K562 (cell line): ENCODE data around the gene FAM83G. TPM values are rescaled to one million over a fixed set of nuclear protein-coding genes. Genes with fewer than 3 reads are reported as not detected.

ENCODE experiments used
- ATAC-seq: fragments of 200-7000 bp; cut with Tn5 transposase; 3 replicates; pipeline ENCODE4 v1.9.1; 2020; ENCODE audit warnings: moderate library complexity
- BruUV-seq: library from RNA; stranded (reverse); fragments of 400-500 nt; replicated peaks from 2 replicates; lab custom pipeline; 2021; lab: Mats Ljungman, UMichigan
- CTCF ChIA-PET: fragments of 300-600 bp; formaldehyde crosslinking; extraction: SDS; loops from one replicate; lab custom pipeline; 2021; ENCODE audit warnings: low intra/inter-chr PET ratio; lab: Yijun Ruan, JAX
- POLR2A ChIA-PET: fragments of 300-600, 350-650 bp; sonication (Branson Sonifier 250); formaldehyde crosslinking; extraction: SDS; loops from one replicate; lab custom pipeline; 2021; ENCODE audit warnings: antibody characterized with exemption, inconsistent platforms; lab: Yijun Ruan, JAX
- DNase-seq, 4 experiments: peaks; one replicate each; pipeline versions ENCODE4 v3.0.0 to v3.0.0-alpha.2; 2011 to 2018; ENCODE audit warnings: low spot score in 3 of 4, mixed read lengths in 3 of 4; ENCODE audit errors: extremely low read depth in 1 of 4
- FAIRE-seq: peaks from 2 replicates; lab custom pipeline; 2011; peaks lifted over from hg19 to GRCh38; lab: Jason Lieb, UNC
- H2AFZ ChIP-seq: 2 replicates; pipeline ENCODE4 v1.6.0; 2011; ENCODE audit warnings: low read depth, low read length, control low read depth, inconsistent platforms
- H3K27ac ChIP-seq: fragments of 200-600 bp; 3 replicates; pipeline ENCODE4 v1.8.0; 2011; ENCODE audit warnings: low read depth, mild to moderate bottlenecking, control low read depth, inconsistent platforms, low read length, moderate library complexity, mixed read lengths; ENCODE audit errors: extremely low read depth
- H3K27me3 ChIP-seq, 2 experiments: fragments of 300-600 bp in 1 of 2; 2 replicates in 1 of 2; 3 replicates in 1 of 2; pipeline versions ENCODE4 v1.6.0 to v1.8.0; 2011; ENCODE audit warnings: inconsistent platforms in 2 of 2, low read length in 2 of 2, mild to moderate bottlenecking in 1 of 2, mixed read lengths in 1 of 2, moderate library complexity in 1 of 2; ENCODE audit not compliant: control insufficient read depth in 2 of 2, insufficient read depth in 2 of 2
- H3K36me3 ChIP-seq: fragments of 300-600 bp; 3 replicates; pipeline ENCODE4 v1.8.0; 2011; ENCODE audit warnings: mild to moderate bottlenecking, low read length, inconsistent platforms; ENCODE audit not compliant: control insufficient read depth, insufficient read depth
- H3K4me1 ChIP-seq, 2 experiments: fragments of 200-600 bp in 1 of 2; replicated peaks in 1 of 2; 2 replicates in 1 of 2; 3 replicates in 1 of 2; pipeline versions ENCODE4 v1.5.1 to v1.8.0; 2011; ENCODE audit warnings: inconsistent platforms in 2 of 2, low read length in 2 of 2, mild to moderate bottlenecking in 1 of 2, mixed read lengths in 1 of 2, moderate library complexity in 1 of 2; ENCODE audit not compliant: control insufficient read depth in 2 of 2, insufficient read depth in 2 of 2
- H3K4me2 ChIP-seq: 2 replicates; pipeline ENCODE4 v1.6.1; 2011; ENCODE audit warnings: low read length, control low read depth, inconsistent platforms, mixed read lengths; ENCODE audit not compliant: insufficient read depth
- H3K4me3 ChIP-seq: fragments of 200-600 bp; sonication (generic), shearing (Covaris generic); 2 replicates; pipeline ENCODE4 v1.5.1; 2016; ENCODE audit warnings: control low read depth, inconsistent platforms
- H3K79me2 ChIP-seq: fragments of 200-600 bp; 3 replicates; pipeline ENCODE4 v1.8.0; 2011; ENCODE audit warnings: low read length, inconsistent platforms; ENCODE audit not compliant: control insufficient read depth, insufficient read depth
- H3K9ac ChIP-seq, 2 experiments: 2 replicates each; pipeline versions ENCODE4 v1.6.0 to v1.6.1; 2011; ENCODE audit warnings: low read depth in 2 of 2, low read length in 2 of 2, control low read depth in 1 of 2, inconsistent platforms in 1 of 2, mild to moderate bottlenecking in 1 of 2, mixed read lengths in 1 of 2; ENCODE audit not compliant: insufficient read depth in 1 of 2
- H3K9me1 ChIP-seq: one replicate; pipeline ENCODE4 v1.6.0; 2011; ENCODE audit warnings: inconsistent platforms, mild to moderate bottlenecking, low read length, moderate library complexity; ENCODE audit not compliant: control insufficient read depth, insufficient read depth
- H3K9me3 ChIP-seq: replicated peaks from 2 replicates; pipeline ENCODE4 v1.5.1; 2011; ENCODE audit warnings: low read depth, low read length, inconsistent platforms; ENCODE audit not compliant: control insufficient read depth, insufficient read depth
- H4K20me1 ChIP-seq: replicated peaks from 2 replicates; pipeline ENCODE4 v1.6.1; 2011; ENCODE audit warnings: low read length, inconsistent platforms, mixed read lengths; ENCODE audit not compliant: control insufficient read depth, insufficient read depth
- GABPB1 ChIP-seq: sonication (generic); formaldehyde crosslinking; IDR thresholded peaks from 2 replicates; pipeline ENCODE4 v1.8.0; 2022; ENCODE audit warnings: mild to moderate bottlenecking, missing genetic modification reagents
- HEY1 ChIP-seq: fragments of 250-450 bp; sonication (Bioruptor Pico); IDR thresholded peaks from 2 replicates; pipeline ENCODE4 v1.5.0; 2020; ENCODE audit warnings: mild to moderate bottlenecking, moderate library complexity, borderline replicate concordance
- KLF13 ChIP-seq: fragments of 450-650 bp; IDR thresholded peaks from 2 replicates; pipeline ENCODE4 v1.6.1; 2016; ENCODE audit warnings: missing genetic modification characterization, low read depth, mild to moderate bottlenecking, missing compliant biosample characterization, moderate library complexity, borderline replicate concordance
- MCM2 ChIP-seq: fragments of 450-650 bp; IDR thresholded peaks from 2 replicates; pipeline ENCODE4 v1.6.1; 2017; ENCODE audit warnings: low read depth, mild to moderate bottlenecking
- MYC ChIP-seq, 2 experiments: fragments of 250-450 bp in 1 of 2; sonication (Bioruptor Pico) in 1 of 2; IDR thresholded peaks; 2 replicates each; pipeline versions ENCODE4 v1.5.1 to v1.6.1; 2012 to 2021; ENCODE audit warnings: low read depth in 2 of 2, borderline replicate concordance in 1 of 2, improper control_type of control experiment in 1 of 2, low read length in 1 of 2, mild to moderate bottlenecking in 1 of 2, moderate library complexity in 1 of 2
- PTRF ChIP-seq: fragments of 450-650 bp; IDR thresholded peaks from 2 replicates; pipeline ENCODE4 v1.6.1; 2016; ENCODE audit warnings: mild to moderate bottlenecking, missing genetic modification characterization, missing compliant biosample characterization
- TFAM ChIP-seq: fragments of 250-450 bp; sonication (Bioruptor Pico); conservative IDR thresholded peaks from 2 replicates; pipeline ENCODE4 v1.5.0; 2021; ENCODE audit warnings: mild to moderate bottlenecking, moderate library complexity
- ZNF165 ChIP-seq: fragments of 250-450 bp; sonication (Bioruptor Pico); IDR thresholded peaks from 2 replicates; pipeline ENCODE4 v1.4.0; 2020; ENCODE audit warnings: borderline replicate concordance
- WGBS: fragments of 100-300 bp; shearing (Covaris generic); methylation state at CpG from one replicate; pipeline ENCODE4 v1.1.6; 2016; ENCODE audit warnings: low coverage, mixed read lengths; ENCODE audit not compliant: insufficient coverage; ENCODE audit errors: missing lambda C conversion rate; 5-methylcytosine and 5-hydroxymethylcytosine counted together
- in situ Hi-C: fragments of 300-500 bp; cut with MboI; formaldehyde crosslinking; loops from 4 replicates; pipeline ENCODE4 v1.15.0; 2018; ENCODE audit warnings: inconsistent platforms, mixed read lengths
- intact Hi-C: fragments of 100-400 bp; cut with micrococcal nuclease; formaldehyde crosslinking; loops from 2 replicates; pipeline ENCODE4 v1.14.2; 2022
- polyA plus RNA-seq, 8 experiments: library from polyadenylated mRNA; depleted of rRNA in 4 of 8; stranded (reverse) in 5 of 8; unstranded in 3 of 8; fragments of >200 nt; fragmentation: Nextera tagmentation in 2 of 8; fragmentation: Illumina TruSeq in 1 of 8; extraction: Ambion mirVana in 2 of 8; extraction: Trizol in 1 of 8; gene quantifications; 2 replicates each; pipeline versions ENCODE4 v1.2.1 to v1.2.3, GENCODE V29; 2011 to 2014; ENCODE audit warnings: inconsistent platforms in 1 of 8, missing spikeins in 1 of 8
- total RNA-seq, 7 experiments: library from RNA; depleted of rRNA in 6 of 7; stranded (reverse); fragments of >200 nt in 6 of 7; fragmentation: Illumina TruSeq in 2 of 7; extraction: Trizol in 2 of 7; gene quantifications; 2 replicates each; pipeline versions ENCODE4 v1.2.1 to v1.2.3, GENCODE V29; 2011 to 2021; ENCODE audit warnings: low replicate concordance in 1 of 7
- TF ChIP-seq, protein P1 (sequence below): fragments of 450-650 bp; IDR thresholded peaks from 2 replicates; pipeline ENCODE4 v1.7.1; 2018; ENCODE audit warnings: mild to moderate bottlenecking, low read depth; ENCODE audit not compliant: partially characterized antibody
- TF ChIP-seq, protein P2 (sequence below): IDR thresholded peaks from 2 replicates; pipeline ENCODE4 v1.6.1; 2011; ENCODE audit not compliant: insufficient read length; ENCODE audit errors: extremely low read depth
- TF ChIP-seq, protein P3 (sequence below): fragments of 450-650 bp; IDR thresholded peaks from 2 replicates; pipeline ENCODE4 v1.6.1; 2017; ENCODE audit warnings: antibody characterized with exemption, mild to moderate bottlenecking
- TF ChIP-seq, protein P4 (sequence below): fragments of 250-450 bp; sonication (Bioruptor Pico); IDR thresholded peaks from 2 replicates; pipeline ENCODE4 v1.5.0; 2021

The FAM83G gene
- total and polyA plus RNA-seq, 9 of the 15 experiments (the other 6 are each of a cell fraction or from before 2014, with no cell fraction given), result 0.04 to 10.3 (median 4.5) TPM; not detected in 1

DNA sequence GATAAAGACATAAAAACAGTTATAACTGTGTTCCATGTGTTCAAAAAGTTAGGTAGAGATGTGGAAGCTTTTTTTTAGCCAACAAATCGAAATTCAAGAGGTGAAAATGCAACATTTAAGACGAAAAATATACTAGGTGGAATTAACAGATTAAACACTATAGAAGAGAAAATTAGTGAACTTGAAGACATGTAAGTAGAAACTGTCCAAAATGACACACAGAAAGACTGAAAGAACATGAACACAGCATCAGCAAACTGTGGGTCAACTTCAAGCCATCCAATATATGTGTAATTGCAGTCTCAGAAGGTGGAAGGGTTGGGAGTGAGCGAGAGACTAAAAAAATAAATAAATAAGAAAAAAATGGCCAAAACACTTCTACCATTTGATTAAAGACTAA is 9.3 kb downstream of the FAM83G start (continued):
- TF ChIP-seq, protein P1, sequence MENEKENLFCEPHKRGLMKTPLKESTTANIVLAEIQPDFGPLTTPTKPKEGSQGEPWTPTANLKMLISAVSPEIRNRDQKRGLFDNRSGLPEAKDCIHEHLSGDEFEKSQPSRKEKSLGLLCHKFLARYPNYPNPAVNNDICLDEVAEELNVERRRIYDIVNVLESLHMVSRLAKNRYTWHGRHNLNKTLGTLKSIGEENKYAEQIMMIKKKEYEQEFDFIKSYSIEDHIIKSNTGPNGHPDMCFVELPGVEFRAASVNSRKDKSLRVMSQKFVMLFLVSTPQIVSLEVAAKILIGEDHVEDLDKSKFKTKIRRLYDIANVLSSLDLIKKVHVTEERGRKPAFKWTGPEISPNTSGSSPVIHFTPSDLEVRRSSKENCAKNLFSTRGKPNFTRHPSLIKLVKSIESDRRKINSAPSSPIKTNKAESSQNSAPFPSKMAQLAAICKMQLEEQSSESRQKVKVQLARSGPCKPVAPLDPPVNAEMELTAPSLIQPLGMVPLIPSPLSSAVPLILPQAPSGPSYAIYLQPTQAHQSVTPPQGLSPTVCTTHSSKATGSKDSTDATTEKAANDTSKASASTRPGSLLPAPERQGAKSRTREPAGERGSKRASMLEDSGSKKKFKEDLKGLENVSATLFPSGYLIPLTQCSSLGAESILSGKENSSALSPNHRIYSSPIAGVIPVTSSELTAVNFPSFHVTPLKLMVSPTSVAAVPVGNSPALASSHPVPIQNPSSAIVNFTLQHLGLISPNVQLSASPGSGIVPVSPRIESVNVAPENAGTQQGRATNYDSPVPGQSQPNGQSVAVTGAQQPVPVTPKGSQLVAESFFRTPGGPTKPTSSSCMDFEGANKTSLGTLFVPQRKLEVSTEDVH, result no peak
- TF ChIP-seq KLF13 (tag) (no peak), MYC (IDR thresholded peaks at IDR 0.05; ENCODE audit: low read depth, low read length) (no peak), MYC (CRISPR knock-in tag; IDR thresholded peaks at IDR 0.05; ENCODE audit: borderline replicate concordance, low read depth) (no peak)

DNA sequence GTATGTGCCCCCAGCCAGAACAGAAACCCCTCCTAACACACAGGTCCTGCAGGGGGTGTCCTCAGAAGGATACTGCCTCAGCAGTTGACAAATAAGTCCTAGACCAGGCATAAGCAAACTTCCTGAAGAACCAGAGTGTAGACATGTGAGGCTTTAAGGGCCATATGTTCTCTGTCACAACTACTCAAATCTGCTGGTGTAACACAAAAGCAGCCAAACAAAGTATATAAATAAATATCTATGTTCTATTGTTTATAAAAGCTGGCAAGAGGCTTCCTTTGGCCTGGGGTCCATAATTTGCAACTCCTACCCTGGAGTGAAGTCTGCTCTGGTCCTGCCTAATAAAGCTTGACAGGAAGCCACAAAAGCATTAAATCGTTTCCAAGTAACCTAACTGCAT is 9.9 kb downstream of the FAM83G start:
- FAIRE-seq (no peak), DNase-seq (no peak), ATAC-seq (no peak)
- 75% methylated on average over 1 of the region's 1 CpG for WGBS
- H3K9ac ChIP-seq, result no peak overlapping the region
- ChIA-PET POLR2A (no interaction called here), CTCF (no interaction called here)
- no peaks in the 10 kb centered on the region for H3K9me3 ChIP-seq
- H3K4me3 ChIP-seq, result no peak overlapping the region
- peaks cover 13% of the 10 kb centered on the region; the same call in 1 of the 2 replicates for H4K20me1 ChIP-seq
- H2AFZ ChIP-seq, result no peak overlapping the region
- no peaks in the 10 kb centered on the region for H3K27me3 ChIP-seq
- in situ Hi-C loops (no loop called here), intact Hi-C loops (no loop called here)
- H3K4me2 ChIP-seq, result no peak overlapping the region
- H3K27ac ChIP-seq, result no peak overlapping the region
- H3K9me1 ChIP-seq, result peaks cover 3% of the 10 kb centered on the region
- peaks cover 9 to 30% of the 10 kb centered on the region in 2 experiments; a peak in 4 of 5 replicates for H3K4me1 ChIP-seq
- H3K79me2 ChIP-seq, result 0 out of 3 replicates have a peak, but pooled peaks cover 3% of the 10 kb centered on the region
- no peaks in the 10 kb centered on the region; the same call in 1 of the 3 replicates for H3K36me3 ChIP-seq
- BruUV-seq, result no TSS peak
- no peak for TF ChIP-seq ZNF165 (CRISPR knock-in tag)
- TF ChIP-seq, protein P2, sequence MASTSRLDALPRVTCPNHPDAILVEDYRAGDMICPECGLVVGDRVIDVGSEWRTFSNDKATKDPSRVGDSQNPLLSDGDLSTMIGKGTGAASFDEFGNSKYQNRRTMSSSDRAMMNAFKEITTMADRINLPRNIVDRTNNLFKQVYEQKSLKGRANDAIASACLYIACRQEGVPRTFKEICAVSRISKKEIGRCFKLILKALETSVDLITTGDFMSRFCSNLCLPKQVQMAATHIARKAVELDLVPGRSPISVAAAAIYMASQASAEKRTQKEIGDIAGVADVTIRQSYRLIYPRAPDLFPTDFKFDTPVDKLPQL, result no peak
- no peak for TF ChIP-seq HEY1
- TF ChIP-seq, protein P3, sequence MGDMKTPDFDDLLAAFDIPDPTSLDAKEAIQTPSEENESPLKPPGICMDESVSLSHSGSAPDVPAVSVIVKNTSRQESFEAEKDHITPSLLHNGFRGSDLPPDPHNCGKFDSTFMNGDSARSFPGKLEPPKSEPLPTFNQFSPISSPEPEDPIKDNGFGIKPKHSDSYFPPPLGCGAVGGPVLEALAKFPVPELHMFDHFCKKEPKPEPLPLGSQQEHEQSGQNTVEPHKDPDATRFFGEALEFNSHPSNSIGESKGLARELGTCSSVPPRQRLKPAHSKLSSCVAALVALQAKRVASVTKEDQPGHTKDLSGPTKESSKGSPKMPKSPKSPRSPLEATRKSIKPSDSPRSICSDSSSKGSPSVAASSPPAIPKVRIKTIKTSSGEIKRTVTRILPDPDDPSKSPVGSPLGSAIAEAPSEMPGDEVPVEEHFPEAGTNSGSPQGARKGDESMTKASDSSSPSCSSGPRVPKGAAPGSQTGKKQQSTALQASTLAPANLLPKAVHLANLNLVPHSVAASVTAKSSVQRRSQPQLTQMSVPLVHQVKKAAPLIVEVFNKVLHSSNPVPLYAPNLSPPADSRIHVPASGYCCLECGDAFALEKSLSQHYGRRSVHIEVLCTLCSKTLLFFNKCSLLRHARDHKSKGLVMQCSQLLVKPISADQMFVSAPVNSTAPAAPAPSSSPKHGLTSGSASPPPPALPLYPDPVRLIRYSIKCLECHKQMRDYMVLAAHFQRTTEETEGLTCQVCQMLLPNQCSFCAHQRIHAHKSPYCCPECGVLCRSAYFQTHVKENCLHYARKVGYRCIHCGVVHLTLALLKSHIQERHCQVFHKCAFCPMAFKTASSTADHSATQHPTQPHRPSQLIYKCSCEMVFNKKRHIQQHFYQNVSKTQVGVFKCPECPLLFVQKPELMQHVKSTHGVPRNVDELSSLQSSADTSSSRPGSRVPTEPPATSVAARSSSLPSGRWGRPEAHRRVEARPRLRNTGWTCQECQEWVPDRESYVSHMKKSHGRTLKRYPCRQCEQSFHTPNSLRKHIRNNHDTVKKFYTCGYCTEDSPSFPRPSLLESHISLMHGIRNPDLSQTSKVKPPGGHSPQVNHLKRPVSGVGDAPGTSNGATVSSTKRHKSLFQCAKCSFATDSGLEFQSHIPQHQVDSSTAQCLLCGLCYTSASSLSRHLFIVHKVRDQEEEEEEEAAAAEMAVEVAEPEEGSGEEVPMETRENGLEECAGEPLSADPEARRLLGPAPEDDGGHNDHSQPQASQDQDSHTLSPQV, result no peak
- TF ChIP-seq PTRF, result no peak
- no peak for TF ChIP-seq TFAM (CRISPR knock-in tag)
- no peak for TF ChIP-seq MCM2
- TF ChIP-seq, protein P4, sequence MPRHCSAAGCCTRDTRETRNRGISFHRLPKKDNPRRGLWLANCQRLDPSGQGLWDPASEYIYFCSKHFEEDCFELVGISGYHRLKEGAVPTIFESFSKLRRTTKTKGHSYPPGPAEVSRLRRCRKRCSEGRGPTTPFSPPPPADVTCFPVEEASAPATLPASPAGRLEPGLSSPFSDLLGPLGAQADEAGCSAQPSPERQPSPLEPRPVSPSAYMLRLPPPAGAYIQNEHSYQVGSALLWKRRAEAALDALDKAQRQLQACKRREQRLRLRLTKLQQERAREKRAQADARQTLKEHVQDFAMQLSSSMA, result no peak
- TF ChIP-seq GABPB1 (CRISPR knock-in tag), result no peak
